ENCODE data around the gene CHCT1. TPM values are rescaled to one million over a fixed set of nuclear protein-coding genes. Genes with fewer than 3 reads are reported as not detected.

The CHCT1 gene
- total and polyA plus RNA-seq, 2 donors (not counting 3 experiments of a cell fraction or from before 2014, with no cell fraction given), result not detected

GRCh38 chr17:60425626-60426025 lies 3.3 kb downstream of the CHCT1 start:
- no peak overlapping the region for H2AFZ ChIP-seq (ENCODE audit: low read depth, low read length)
- no peaks in the 10 kb centered on the region for H3K27me3 ChIP-seq (ENCODE audit: control insufficient read depth in 2 of 2, insufficient read depth in 2 of 2, low read length in 2 of 2)
- no peaks in the 10 kb centered on the region for H3K79me2 ChIP-seq (ENCODE audit: control insufficient read depth, insufficient read depth, low read length)
- H4K20me1 ChIP-seq (replicated peaks; ENCODE audit: control insufficient read depth, extremely low read depth, insufficient read depth, low read length), result no peaks in the 10 kb centered on the region
- ChIA-PET POLR2A (no interaction called here), CTCF (interaction anchor here (1.7 kb wide), 1 partner anchor 11 kb away, joined by 4 read pairs; no protein-coding TSS in a partner anchor)
- no peaks in the 10 kb centered on the region for H3K9me3 ChIP-seq (replicated peaks; ENCODE audit: control insufficient read depth, insufficient read depth, low read length)
- DNase-seq (ENCODE audit: low read depth, low spot score), result no peak
- H3K4me2 ChIP-seq (ENCODE audit: insufficient read depth, low read length), result no peak overlapping the region
- no peak overlapping the region for H3K4me3 ChIP-seq (replicated peaks in 1 of 3; ENCODE audit: insufficient read depth in 1 of 3, low read depth in 1 of 3, low read length in 3 of 3)
- dilution Hi-C loops (cut with MboI; ENCODE audit: extremely low pct_ligation_motif_present, low sequenced_read_pairs) (no loop called here), intact Hi-C loops (cut with micrococcal nuclease) (no loop called here)
- no peaks in the 10 kb centered on the region for H3K36me3 ChIP-seq (ENCODE audit: control insufficient read depth in 2 of 2, extremely low read depth in 1 of 2, insufficient read depth in 2 of 2, low read length in 2 of 2)
- H3K9ac ChIP-seq (replicated peaks; ENCODE audit: extremely low read depth, insufficient read depth, low read length), result no peak overlapping the region
- TF ChIP-seq FOS (IDR thresholded peaks at IDR 0.05; ENCODE audit: borderline replicate concordance, insufficient read depth, low read length), result no peak
- TF ChIP-seq POLR2A (IDR thresholded peaks at IDR 0.05; ENCODE audit: low read depth, low read length), result no peak
- no peak for TF ChIP-seq EZH2 (IDR thresholded peaks at IDR 0.05; ENCODE audit: borderline replicate concordance, low read depth, low read length, severe bottlenecking)
- TF ChIP-seq POLR2AphosphoS5 (IDR thresholded peaks at IDR 0.05; ENCODE audit: insufficient read depth, low read depth, low read length), result no peak
- no peak for TF ChIP-seq MAX (IDR thresholded peaks at IDR 0.05; ENCODE audit: insufficient read depth, insufficient read length)
- TF ChIP-seq CTCF (IDR thresholded peaks at IDR 0.05; ENCODE audit: extremely low read depth in 1 of 2, insufficient read depth in 1 of 2, low read depth in 1 of 2, low read length in 2 of 2), result no peak
- no peak for TF ChIP-seq MYC (IDR thresholded peaks at IDR 0.05; ENCODE audit: low read depth, low read length)
- no peak for TF ChIP-seq GATA2 (IDR thresholded peaks at IDR 0.05; ENCODE audit: insufficient read depth, insufficient read length, low read depth, low read length)
- no peak for TF ChIP-seq JUN (IDR thresholded peaks at IDR 0.05; ENCODE audit: borderline replicate concordance, insufficient read depth, insufficient read length, low read depth)
- FAIRE-seq, result no peak
- peaks cover 3% of the 10 kb centered on the region for H3K4me1 ChIP-seq (ENCODE audit: control insufficient read depth, extremely low read depth, insufficient read depth, low read length)
- no peak overlapping the region for H3K27ac ChIP-seq (ENCODE audit: insufficient read depth, low read depth, low read length)
- no peaks in the 10 kb centered on the region for H3K9me1 ChIP-seq (replicated peaks; ENCODE audit: control insufficient read depth, extremely low read depth, insufficient read depth, low read length)
- no TSS peak for BruUV-seq (replicated peaks)
